ENCODE results near the gene OVCH2.

- TF ChIP-seq CTCF (IDR thresholded peaks at IDR 0.05; ENCODE audit: poor library complexity, severe bottlenecking): no peak
- TF ChIP-seq POLR2AphosphoS5 (IDR thresholded peaks at IDR 0.05): no peak
- TF ChIP-seq EZH2 (IDR thresholded peaks at IDR 0.05; ENCODE audit: borderline replicate concordance, insufficient read depth, low read length, poor library complexity, severe bottlenecking): no peak
- TF ChIP-seq EP300 (conservative IDR thresholded peaks at IDR 0.05; ENCODE audit: poor library complexity, severe bottlenecking): no peak
- no peak for TF ChIP-seq REST (IDR thresholded peaks at IDR 0.05; ENCODE audit: borderline replicate concordance)
- TF ChIP-seq MXI1 (conservative IDR thresholded peaks at IDR 0.05; ENCODE audit: poor library complexity, severe bottlenecking): no peak
- TF ChIP-seq SMC3 (conservative IDR thresholded peaks at IDR 0.05; ENCODE audit: poor library complexity): no peak
These were observed 49.6 kb downstream of the OVCH2 start for GRCh38 chr11:7656704-7657103.
